Activated CD4-positive, alpha-beta T cell treated with anti-CD3 and anti-CD28 coated beads, Interleukin-2, amount 50 U/mL, for 48 hours (primary cell): Measurements from ENCODE around the gene DCDC1.
"Not testable (repeated sequence)": the region's sequence is repeated elsewhere in the genome, so short reads cannot be mapped to it uniquely, and the experiment has no call there.

ENCODE experiments used
- DNase-seq, 2 experiments: peaks; one replicate each; pipeline ENCODE4 v3.0.0-alpha.2; 2020

Gene DCDC1

GRCh38 chr11:30983776-30984441 is 385.6 kb downstream of the DCDC1 start:
- DNase-seq: no peak

GRCh38 chr11:30983143-30983542 is 386.4 kb downstream of the DCDC1 start:
- DNase-seq: no peak

- DNase-seq: no peak
These were observed 402.0 kb downstream of the DCDC1 start for GRCh38 chr11:30967579-30967978.

- DNase-seq: no peak
These were observed 409.0 kb downstream of the DCDC1 start for GRCh38 chr11:30960387-30960992.

- DNase-seq: no peak
These were observed 412.8 kb downstream of the DCDC1 start for GRCh38 chr11:30956751-30957150.

GRCh38 chr11:30949838-30950237 is 419.7 kb downstream of the DCDC1 start:
- DNase-seq: no peak

- DNase-seq: not testable (repeated sequence)
These were observed 421.8 kb downstream of the DCDC1 start for GRCh38 chr11:30947715-30948114.

GRCh38 chr11:30938810-30939209 is 430.7 kb downstream of the DCDC1 start:
- no peak for DNase-seq

GRCh38 chr11:30938171-30938570 is 431.4 kb downstream of the DCDC1 start:
- no peak for DNase-seq

GRCh38 chr11:30936491-30936890 is 433.0 kb downstream of the DCDC1 start:
- no peak for DNase-seq

GRCh38 chr11:30935861-30936260 is 433.7 kb downstream of the DCDC1 start:
- DNase-seq: no peak

GRCh38 chr11:30926130-30926529 is 443.4 kb downstream of the DCDC1 start:
- no peak for DNase-seq

- DNase-seq: no peak
These were observed 447.7 kb downstream of the DCDC1 start for GRCh38 chr11:30921811-30922210.

- DNase-seq: no peak
These were observed 450.0 kb downstream of the DCDC1 start for GRCh38 chr11:30919389-30920152.

- DNase-seq: no peak
These were observed 451.6 kb downstream of the DCDC1 start for GRCh38 chr11:30917859-30918478.

- DNase-seq: no peak
These were observed 452.3 kb downstream of the DCDC1 start for GRCh38 chr11:30917266-30917665.

- no peak for DNase-seq
These were observed 452.8 kb downstream of the DCDC1 start for GRCh38 chr11:30916764-30917163.

GRCh38 chr11:30914143-30914762 is 455.3 kb downstream of the DCDC1 start:
- peak; percentile 7 for DNase-seq

- no peak for DNase-seq
These were observed 458.3 kb downstream of the DCDC1 start for GRCh38 chr11:30911247-30911646.

- DNase-seq: no peak
These were observed 460.7 kb downstream of the DCDC1 start for GRCh38 chr11:30908857-30909256.

- DNase-seq: no peak
These were observed 461.3 kb downstream of the DCDC1 start for GRCh38 chr11:30908272-30908671.

- no peak for DNase-seq
These were observed 466.6 kb downstream of the DCDC1 start for GRCh38 chr11:30902929-30903328.

- no peak for DNase-seq
These were observed 474.5 kb downstream of the DCDC1 start for GRCh38 chr11:30895046-30895445.
